Glutamatergic neuron (in vitro differentiated cells): ENCODE results near the gene PCP4. TPM values are rescaled to one million over a fixed set of nuclear protein-coding genes. Genes with fewer than 3 reads are reported as not detected.

Experiments
- DNase-seq: peaks from one replicate; pipeline ENCODE4 v3.0.0; 2022
- H3K27ac Mint-ChIP-seq: one replicate; pipeline ENCODE4 v1.8.0; 2020; ENCODE audit warnings: mild to moderate bottlenecking, mixed read lengths, inconsistent platforms; ENCODE audit not compliant: unreplicated experiment
- H3K27me3 Mint-ChIP-seq: one replicate; pipeline ENCODE4 v1.8.0; 2020; ENCODE audit warnings: mild to moderate bottlenecking, moderate library complexity, mixed read lengths, inconsistent platforms; ENCODE audit not compliant: unreplicated experiment
- H3K36me3 Mint-ChIP-seq: one replicate; pipeline ENCODE4 v1.8.0; 2020; ENCODE audit warnings: mild to moderate bottlenecking, mixed read lengths, inconsistent platforms; ENCODE audit not compliant: unreplicated experiment
- H3K4me1 Mint-ChIP-seq: one replicate; pipeline ENCODE4 v1.8.0; 2020; ENCODE audit warnings: mild to moderate bottlenecking, low read depth, mixed read lengths, inconsistent platforms; ENCODE audit not compliant: unreplicated experiment
- H3K4me3 Mint-ChIP-seq: one replicate; pipeline ENCODE4 v1.8.0; 2020; ENCODE audit warnings: mild to moderate bottlenecking, mixed read lengths, inconsistent platforms; ENCODE audit not compliant: unreplicated experiment
- H3K9me3 Mint-ChIP-seq: one replicate; pipeline ENCODE4 v1.8.0; 2020; ENCODE audit warnings: mild to moderate bottlenecking, moderate library complexity, mixed read lengths, inconsistent platforms; ENCODE audit not compliant: unreplicated experiment
- total RNA-seq: library from RNA; stranded (reverse); fragmentation: NEBNext Ultra II Directional; extraction: Animal tissue kit (Norgen Biotek cat#: 25700); gene quantifications from one replicate; pipeline ENCODE4 v1.2.1, GENCODE V29; 2021; ENCODE audit not compliant: unreplicated experiment
- TF ChIP-seq, protein P1 (sequence below): fragments of 200-600 bp; sonication (generic); IDR thresholded peaks from one replicate; pipeline ENCODE4 v1.5.0; 2021; ENCODE audit not compliant: partially characterized antibody, unreplicated experiment

Gene PCP4
- total RNA-seq, 1 donor from 2014 or later, result 1.9 TPM

DNA sequence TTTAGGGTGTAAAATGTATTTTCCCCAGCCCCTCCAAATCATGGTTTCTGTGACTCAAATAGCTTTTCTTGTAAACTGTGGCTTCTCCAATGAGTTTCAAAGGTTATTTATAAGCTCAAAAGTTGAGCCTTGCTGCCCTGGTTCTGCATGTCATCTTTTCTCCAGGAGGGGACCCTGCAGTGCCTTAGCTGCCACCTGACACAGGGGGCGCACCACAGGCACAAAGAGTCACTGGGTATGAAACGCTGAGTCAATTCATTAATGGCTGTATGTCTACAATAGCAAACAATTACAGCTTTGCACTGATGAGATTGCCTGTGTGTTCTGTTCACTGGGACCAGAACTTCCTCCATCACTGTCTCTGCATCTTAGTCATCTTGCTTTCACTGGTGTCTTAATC, 100.8 kb downstream of the PCP4 start:
- Mint-ChIP-seq H3K9me3 (no peaks in the 10 kb centered on the region), H3K27me3 (no peaks in the 10 kb centered on the region), H3K27ac (no peak overlapping the region)

DNA sequence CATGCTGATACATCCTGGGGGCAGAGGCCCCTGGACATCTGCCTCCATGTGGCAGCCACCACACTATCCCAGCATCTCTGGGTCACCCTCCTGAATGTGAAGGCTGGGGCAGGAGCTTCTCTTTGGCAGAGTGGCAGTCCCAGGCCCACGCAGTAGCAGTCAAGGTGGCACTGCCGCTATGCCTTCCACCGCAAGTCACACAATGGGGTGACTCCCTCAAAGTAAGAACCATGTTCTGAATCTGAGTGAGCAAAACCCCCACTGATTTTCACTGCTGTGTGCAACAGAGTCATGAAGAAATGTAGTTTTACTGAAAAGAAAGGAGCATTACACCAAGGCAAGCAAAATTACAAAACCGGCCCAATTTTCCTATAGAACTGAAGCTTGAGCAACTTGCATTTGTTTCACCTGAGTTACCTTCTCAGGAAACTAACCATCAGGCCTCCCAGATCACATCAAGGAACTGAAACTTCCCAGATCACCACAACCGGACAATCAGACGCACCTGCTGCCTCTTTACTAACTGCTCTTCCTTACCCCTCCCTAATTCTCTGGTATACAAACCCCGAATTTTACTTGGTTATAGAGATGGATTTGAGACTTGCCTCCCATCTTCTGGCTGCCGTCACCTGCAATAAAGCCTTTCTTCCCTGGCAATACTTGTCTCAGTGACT, 102.6 kb downstream of the PCP4 start:
- no peaks in the 10 kb centered on the region for H3K4me1 Mint-ChIP-seq
- H3K27me3 Mint-ChIP-seq, result no peaks in the 10 kb centered on the region
- no peaks in the 10 kb centered on the region for H3K36me3 Mint-ChIP-seq
- no peak for DNase-seq
- H3K4me3 Mint-ChIP-seq, result no peak overlapping the region
- H3K9me3 Mint-ChIP-seq, result no peaks in the 10 kb centered on the region
- TF ChIP-seq, protein P1, sequence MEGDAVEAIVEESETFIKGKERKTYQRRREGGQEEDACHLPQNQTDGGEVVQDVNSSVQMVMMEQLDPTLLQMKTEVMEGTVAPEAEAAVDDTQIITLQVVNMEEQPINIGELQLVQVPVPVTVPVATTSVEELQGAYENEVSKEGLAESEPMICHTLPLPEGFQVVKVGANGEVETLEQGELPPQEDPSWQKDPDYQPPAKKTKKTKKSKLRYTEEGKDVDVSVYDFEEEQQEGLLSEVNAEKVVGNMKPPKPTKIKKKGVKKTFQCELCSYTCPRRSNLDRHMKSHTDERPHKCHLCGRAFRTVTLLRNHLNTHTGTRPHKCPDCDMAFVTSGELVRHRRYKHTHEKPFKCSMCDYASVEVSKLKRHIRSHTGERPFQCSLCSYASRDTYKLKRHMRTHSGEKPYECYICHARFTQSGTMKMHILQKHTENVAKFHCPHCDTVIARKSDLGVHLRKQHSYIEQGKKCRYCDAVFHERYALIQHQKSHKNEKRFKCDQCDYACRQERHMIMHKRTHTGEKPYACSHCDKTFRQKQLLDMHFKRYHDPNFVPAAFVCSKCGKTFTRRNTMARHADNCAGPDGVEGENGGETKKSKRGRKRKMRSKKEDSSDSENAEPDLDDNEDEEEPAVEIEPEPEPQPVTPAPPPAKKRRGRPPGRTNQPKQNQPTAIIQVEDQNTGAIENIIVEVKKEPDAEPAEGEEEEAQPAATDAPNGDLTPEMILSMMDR, result no peak
- H3K27ac Mint-ChIP-seq, result no peak overlapping the region

More for the DNA sequence above, 100.8 kb downstream of the PCP4 start:
- no peak for DNase-seq
- TF ChIP-seq, protein P1, result no peak
- Mint-ChIP-seq H3K4me1 (no peaks in the 10 kb centered on the region), H3K36me3 (peaks cover 1% of the 10 kb centered on the region), H3K4me3 (no peak overlapping the region)

DNA sequence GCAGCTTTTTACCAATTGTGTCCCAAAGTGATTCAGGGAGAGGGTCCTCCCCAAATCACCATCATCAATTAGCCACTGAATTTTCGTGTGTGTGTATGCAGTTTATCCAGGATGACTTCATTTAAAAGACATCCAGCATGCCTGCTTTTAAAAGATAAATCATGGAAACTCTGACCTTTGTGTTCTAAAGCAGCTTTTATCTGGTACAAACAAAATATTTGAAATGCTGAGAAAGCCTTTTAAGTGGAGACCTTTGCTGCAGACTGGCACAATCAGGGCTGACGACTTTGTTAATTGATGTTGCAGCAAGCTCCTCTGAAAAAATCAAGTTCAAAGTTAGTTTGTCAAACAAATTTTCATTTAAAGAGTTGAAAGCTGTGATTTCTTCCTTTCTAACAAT, 104.7 kb downstream of the PCP4 start:
- Mint-ChIP-seq H3K27ac (no peak overlapping the region), H3K27me3 (no peaks in the 10 kb centered on the region)

DNA sequence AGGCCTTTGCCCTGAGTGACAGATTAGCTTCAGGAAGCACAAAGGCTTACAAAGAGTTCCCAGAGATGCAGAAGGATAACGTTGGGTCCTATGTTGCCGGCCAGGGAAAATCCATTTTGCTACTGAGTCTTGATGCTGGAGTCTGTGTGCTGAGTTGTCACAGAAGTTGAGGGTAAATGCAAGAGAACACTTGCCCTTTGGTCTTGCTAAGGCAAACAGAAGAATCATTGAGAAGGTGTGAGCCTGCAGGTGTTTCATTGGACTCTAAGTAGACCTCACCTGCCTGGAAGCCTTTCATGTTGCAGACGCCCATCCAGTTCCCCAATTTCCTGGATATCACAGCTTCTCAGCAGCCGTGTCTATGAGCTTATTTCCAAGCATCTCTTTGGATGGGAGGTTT, 105.2 kb downstream of the PCP4 start:
- H3K4me3 Mint-ChIP-seq, result no peak overlapping the region
- TF ChIP-seq, protein P1, result no peak
- no peak for DNase-seq
- no peaks in the 10 kb centered on the region for H3K27me3 Mint-ChIP-seq
- H3K36me3 Mint-ChIP-seq, result no peaks in the 10 kb centered on the region
- no peaks in the 10 kb centered on the region for H3K4me1 Mint-ChIP-seq
- no peak overlapping the region for H3K27ac Mint-ChIP-seq
- H3K9me3 Mint-ChIP-seq, result peaks cover 5% of the 10 kb centered on the region

More for the DNA sequence above, 104.7 kb downstream of the PCP4 start:
- no peak for DNase-seq
- TF ChIP-seq, protein P1, result no peak
- Mint-ChIP-seq H3K36me3 (no peaks in the 10 kb centered on the region), H3K4me1 (no peaks in the 10 kb centered on the region), H3K9me3 (peaks cover 5% of the 10 kb centered on the region), H3K4me3 (no peak overlapping the region)

DNA sequence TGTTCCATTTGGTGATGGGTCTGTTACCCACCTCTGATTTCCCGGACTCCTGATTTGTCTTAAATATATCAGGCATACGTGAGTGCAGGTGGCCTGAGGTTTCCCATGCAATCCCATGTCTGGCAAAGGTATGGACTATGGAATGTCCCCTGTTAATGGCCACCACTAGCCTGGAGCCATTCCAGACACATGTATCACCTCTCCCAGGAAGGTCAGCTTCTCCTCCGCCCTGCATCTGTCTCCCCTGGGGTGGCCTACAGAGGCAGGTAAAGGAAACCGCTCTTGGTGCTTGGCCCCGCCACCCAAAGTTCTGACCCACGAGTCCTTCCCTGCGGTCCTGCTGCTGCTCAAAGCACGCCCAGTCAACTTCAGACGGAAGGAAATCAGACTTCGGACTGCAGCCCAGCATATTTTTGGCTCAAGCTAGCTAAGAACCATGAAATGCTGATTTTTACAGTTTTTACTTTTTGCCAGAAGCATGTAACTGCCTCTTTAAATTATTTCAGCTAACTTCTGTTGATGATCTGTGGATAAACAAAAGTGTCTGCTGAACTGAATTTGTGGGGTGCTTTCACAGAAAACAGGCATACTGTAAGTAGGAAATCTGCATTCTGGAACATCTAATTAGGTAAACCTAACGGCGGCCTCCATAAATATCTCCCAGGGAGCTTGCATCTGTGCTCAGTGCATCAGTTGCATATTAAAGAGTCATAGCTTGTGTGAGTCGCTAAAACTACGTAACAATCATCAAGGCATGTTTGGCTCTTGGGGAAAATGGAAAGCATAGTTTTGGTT, 105.9 kb downstream of the PCP4 start:
- no peak overlapping the region for H3K27ac Mint-ChIP-seq
- no peaks in the 10 kb centered on the region for H3K36me3 Mint-ChIP-seq
- DNase-seq, result no peak
- TF ChIP-seq, protein P1, result no peak
- peaks cover 5% of the 10 kb centered on the region for H3K9me3 Mint-ChIP-seq
- H3K27me3 Mint-ChIP-seq, result no peaks in the 10 kb centered on the region
- H3K4me1 Mint-ChIP-seq, result no peaks in the 10 kb centered on the region
- H3K4me3 Mint-ChIP-seq, result no peak overlapping the region
